CD4-positive, alpha-beta T cell (primary cell): ENCODE data around the gene UBR3. TPM values are rescaled to one million over a fixed set of nuclear protein-coding genes. Genes with fewer than 3 reads are reported as not detected.

Experiments used
- ATAC-seq: fragments of 200-7000 bp; cut with Tn5 transposase; one replicate; pipeline ENCODE4 v1.10.0; 2022; ENCODE audit warnings: mild to moderate bottlenecking; ENCODE audit not compliant: poor library complexity
- CTCF ChIA-PET: fragments of 350-600 bp; sonication (Branson Sonifier 250); formaldehyde crosslinking; loops from one replicate; lab custom pipeline; 2021; ENCODE audit warnings: antibody characterized with exemption, inconsistent platforms; lab: Charles Lee
- POLR2A ChIA-PET: fragments of 350-600 bp; sonication (Branson Sonifier 250); formaldehyde crosslinking; loops from one replicate; lab custom pipeline; 2021; ENCODE audit warnings: antibody characterized with exemption, inconsistent platforms; lab: Charles Lee
- DNase-seq, 14 experiments: peaks; one replicate each; pipeline ENCODE4 v3.0.0-alpha.2; 2013 to 2020; ENCODE audit warnings: mixed read lengths in 2 of 14
- H3K27ac ChIP-seq, 2 donors: one replicate each; pipeline versions ENCODE4 v1.5.1 to v1.7.0; 2013; ENCODE audit warnings: low read length in 2 of 2, low read depth in 1 of 2, mild to moderate bottlenecking in 1 of 2
- H3K27me3 ChIP-seq, 2 experiments: 1 replicate in 1 of 2; 2 replicates in 1 of 2; pipeline versions ENCODE4 v1.6.1 to v1.7.0; 2013; ENCODE audit warnings: low read length in 2 of 2, control low read depth in 1 of 2, mild to moderate bottlenecking in 1 of 2, moderate library complexity in 1 of 2; ENCODE audit not compliant: insufficient read depth in 2 of 2, control insufficient read depth in 1 of 2
- H3K36me3 ChIP-seq: one replicate; pipeline ENCODE4 v1.6.1; 2013; ENCODE audit warnings: low read length, control low read depth; ENCODE audit not compliant: insufficient read depth
- H3K4me1 ChIP-seq: one replicate; pipeline ENCODE4 v1.6.1; 2013; ENCODE audit warnings: low read length, control low read depth; ENCODE audit not compliant: insufficient read depth
- H3K4me3 ChIP-seq: one replicate; pipeline ENCODE4 v1.5.1; 2013; ENCODE audit warnings: mild to moderate bottlenecking, low read length, moderate library complexity
- H3K9me3 ChIP-seq, 2 experiments: 1 replicate in 1 of 2; 2 replicates in 1 of 2; pipeline versions ENCODE4 v1.6.1 to v1.7.0; 2013; ENCODE audit warnings: low read length in 2 of 2, mild to moderate bottlenecking in 2 of 2, control low read depth in 1 of 2, moderate library complexity in 1 of 2; ENCODE audit not compliant: control insufficient read depth in 1 of 2, insufficient read depth in 1 of 2
- H3K27ac Mint-ChIP-seq: one replicate; pipeline ENCODE4 v1.8.0; 2020; ENCODE audit warnings: mixed read lengths
- H3K27me3 Mint-ChIP-seq: one replicate; pipeline ENCODE4 v1.8.0; 2021; ENCODE audit warnings: mixed read lengths
- H3K36me3 Mint-ChIP-seq: one replicate; pipeline ENCODE4 v1.8.0; 2021; ENCODE audit warnings: low read depth, mixed read lengths
- H3K4me1 Mint-ChIP-seq: one replicate; pipeline ENCODE4 v1.8.0; 2021; ENCODE audit warnings: low read depth, mixed read lengths
- H3K4me3 Mint-ChIP-seq: one replicate; pipeline ENCODE4 v1.8.0; 2020; ENCODE audit warnings: mild to moderate bottlenecking, mixed read lengths
- H3K9me3 Mint-ChIP-seq: one replicate; pipeline ENCODE4 v1.8.0; 2020; ENCODE audit warnings: mixed read lengths
- CTCF ChIP-seq: fragments of 200-600 bp; IDR thresholded peaks from one replicate; pipeline ENCODE4 v1.8.0; 2022; ENCODE audit warnings: antibody characterized with exemption, mild to moderate bottlenecking
- intact Hi-C, 2 experiments: fragments of 100-400 bp; cut with DNase I in 1 of 2; cut with micrococcal nuclease in 1 of 2; formaldehyde crosslinking; loops; one replicate each; pipeline versions ENCODE4 v1.15.1 to v1.9.0; 2023 to 2025; cut with DNase I, micrococcal nuclease
- total RNA-seq, 174 experiments: library from RNA in 2 of 174; stranded (reverse) in 2 of 174; gene quantifications; one replicate each; pipeline ENCODE4 v1.2.3 and lab custom pipeline; 2021 to 2026

The UBR3 gene
- total RNA-seq, 2 experiments from 2014 or later = 32.1 to 35.2 TPM

- Histone ChIP-seq H3K4me1 (peaks cover 44% of the 10 kb centered on the region), H3K27ac (peak overlapping the region in 1 of 2 donors; percentile 41), H3K9me3 (no peaks in the 10 kb centered on the region), H3K4me3 (peak overlapping the region; percentile 73), H3K36me3 (peaks cover 3% of the 10 kb centered on the region), H3K27me3 (no peaks in the 10 kb centered on the region)
- Mint-ChIP-seq H3K27ac (peak overlapping the region; percentile 76), H3K27me3 (no peaks in the 10 kb centered on the region), H3K4me1 (peaks cover 69% of the 10 kb centered on the region), H3K9me3 (no peaks in the 10 kb centered on the region), H3K36me3 (peaks cover 40% of the 10 kb centered on the region), H3K4me3 (peak overlapping the region; percentile 94)
- peak; percentile 45 for ATAC-seq
- intact Hi-C loops = loop anchor here (5.0 kb wide), 3 partner anchors 99 to 256 kb away; partner anchors contain the start of gene FASTKD1 (in 1 of the 2)
- ChIA-PET POLR2A (interaction anchor here (0.6 to 2.8 kb wide), 9 partner anchors 9 to 1100 kb away, joined by 3 to 18 read pairs (median 4); partner anchors contain the start of genes BBS5, CFAP210, GORASP2 and PHOSPHO2), CTCF (interaction anchor here (1.8 kb wide), 1 partner anchor 29 kb away, joined by 7 read pairs; the partner anchor contains the start of gene SSB)
- no peak for TF ChIP-seq CTCF
- peak in 13 of 14 experiments; percentile 14 to 70 (median 36) for DNase-seq
Measured at GRCh38 chr2:169828141-169828811, 1.0 kb downstream of the UBR3 start.

GRCh38 chr2:169834401-169834800, 7.1 kb downstream of the UBR3 start:
- intact Hi-C loops = no loop called here
- DNase-seq = no peak
- no peak for ATAC-seq
- Mint-ChIP-seq H3K4me1 (peaks cover 77% of the 10 kb centered on the region), H3K27me3 (no peaks in the 10 kb centered on the region), H3K9me3 (no peaks in the 10 kb centered on the region), H3K36me3 (peaks cover 37% of the 10 kb centered on the region), H3K27ac (no peak overlapping the region), H3K4me3 (no peak overlapping the region)
- Histone ChIP-seq H3K27me3 (no peaks in the 10 kb centered on the region), H3K36me3 (no peaks in the 10 kb centered on the region), H3K4me1 (peaks cover 9% of the 10 kb centered on the region), H3K27ac (no peak overlapping the region), H3K4me3 (no peak overlapping the region), H3K9me3 (no peaks in the 10 kb centered on the region)
- no peak for TF ChIP-seq CTCF
- ChIA-PET POLR2A (interaction anchor here (0.9 kb wide), 1 partner anchor 10 kb away, joined by 3 read pairs; the partner anchor contains the start of gene METTL5), CTCF (interaction anchor here (1.7 kb wide), 1 partner anchor 10 kb away, joined by 9 read pairs; the partner anchor contains the start of gene METTL5)

- Histone ChIP-seq H3K27ac (no peak overlapping the region), H3K4me3 (no peak overlapping the region), H3K9me3 (no peaks in the 10 kb centered on the region), H3K36me3 (peaks cover 2% of the 10 kb centered on the region), H3K27me3 (no peaks in the 10 kb centered on the region), H3K4me1 (peaks cover 12% of the 10 kb centered on the region)
- Mint-ChIP-seq H3K27ac (no peak overlapping the region), H3K9me3 (no peaks in the 10 kb centered on the region), H3K27me3 (no peaks in the 10 kb centered on the region), H3K4me1 (peaks cover 72% of the 10 kb centered on the region), H3K36me3 (peaks cover 24% of the 10 kb centered on the region), H3K4me3 (no peak overlapping the region)
- ChIA-PET POLR2A (no interaction called here), CTCF (interaction anchor here (0.7 to 2.4 kb wide), 2 partner anchors 14 to 1494 kb away, joined by 3 to 6 read pairs; partner anchors contain the start of gene METTL5)
- DNase-seq = no peak
- no peak for TF ChIP-seq CTCF
- no peak for ATAC-seq
- intact Hi-C loops = no loop called here
Measured at GRCh38 chr2:169838743-169839489, 11.7 kb downstream of the UBR3 start.
